M059J (cell line): ENCODE results near the gene RASAL1. TPM values are rescaled to one million over a fixed set of nuclear protein-coding genes. Genes with fewer than 3 reads are reported as not detected.

Experiments used
- DNase-seq: peaks from one replicate; pipeline ENCODE4 v3.0.0-alpha.2; 2012; ENCODE audit warnings: low read depth
- total RNA-seq: library from RNA; depleted of rRNA; stranded (reverse); fragments of >200 nt; shearing (Covaris generic); gene quantifications from 2 replicates; pipeline ENCODE4 v1.2.3, GENCODE V29; 2014

RASAL1 gene
- total RNA-seq, 1 experiment from 2014 or later, result not detected

GRCh38 chr12:113096675-113097461 is 38.7 kb downstream of the RASAL1 start:
- no peak for DNase-seq

- peak; percentile 16 for DNase-seq
These were observed 40.2 kb downstream of the RASAL1 start for GRCh38 chr12:113095405-113095804.

- DNase-seq, result no peak
These were observed 40.8 kb downstream of the RASAL1 start for GRCh38 chr12:113094738-113095137.

- no peak for DNase-seq
These were observed 42.0 kb downstream of the RASAL1 start for GRCh38 chr12:113093409-113094101.

GRCh38 chr12:113092607-113093408 is 42.8 kb downstream of the RASAL1 start:
- no peak for DNase-seq

- DNase-seq, result no peak
These were observed 44.1 kb downstream of the RASAL1 start for GRCh38 chr12:113091506-113091905.

GRCh38 chr12:113090740-113091139 is 44.8 kb downstream of the RASAL1 start:
- peak; percentile 32 for DNase-seq

- no peak for DNase-seq
These were observed 45.7 kb downstream of the RASAL1 start for GRCh38 chr12:113089839-113090238.

- no peak for DNase-seq
These were observed 46.4 kb downstream of the RASAL1 start for GRCh38 chr12:113088971-113089756.

- DNase-seq, result peak; percentile 14
These were observed 47.5 kb downstream of the RASAL1 start for GRCh38 chr12:113088037-113088436.

- DNase-seq, result no peak
These were observed 48.4 kb downstream of the RASAL1 start for GRCh38 chr12:113087193-113087592.

- DNase-seq, result peak; percentile 69
These were observed 49.1 kb downstream of the RASAL1 start for GRCh38 chr12:113086249-113087164.

- no peak for DNase-seq
These were observed 51.6 kb downstream of the RASAL1 start for GRCh38 chr12:113083863-113084435.

GRCh38 chr12:113082486-113083148 is 52.9 kb downstream of the RASAL1 start:
- peak; percentile 11 for DNase-seq

- DNase-seq, result no peak
These were observed 53.7 kb downstream of the RASAL1 start for GRCh38 chr12:113081873-113082272.

GRCh38 chr12:113077859-113078255 is 57.7 kb downstream of the RASAL1 start:
- no peak for DNase-seq

- no peak for DNase-seq
These were observed 58.3 kb downstream of the RASAL1 start for GRCh38 chr12:113077057-113077858.

- no peak for DNase-seq
These were observed 60.4 kb downstream of the RASAL1 start for GRCh38 chr12:113075137-113075683.
